HEK293 (cell line): ENCODE measurements around the gene MOB2.

Source experiments
- CTCF ChIP-seq: fragments of 450-650 bp; formaldehyde crosslinking; IDR thresholded peaks from 2 replicates; pipeline ENCODE4 v1.5.1; 2016; ENCODE audit warnings: missing biosample characterization, missing genetic modification characterization
- MYNN ChIP-seq: fragments of 450-650 bp; formaldehyde crosslinking; IDR thresholded peaks from 2 replicates; pipeline ENCODE4 v1.5.1; 2016; ENCODE audit warnings: missing biosample characterization, missing genetic modification characterization, borderline replicate concordance
- PRDM1 ChIP-seq: fragments of 450-650 bp; formaldehyde crosslinking; IDR thresholded peaks from 2 replicates; pipeline ENCODE4; 2016; ENCODE audit warnings: missing biosample characterization, missing genetic modification characterization
- REST ChIP-seq: fragments of 450-650 bp; formaldehyde crosslinking; IDR thresholded peaks from 2 replicates; pipeline ENCODE4 v1.5.1; 2016; ENCODE audit warnings: missing biosample characterization, missing genetic modification characterization
- ZNF16 ChIP-seq: fragments of 450-650 bp; formaldehyde crosslinking; IDR thresholded peaks from 2 replicates; pipeline ENCODE4 v1.5.1; 2016; ENCODE audit warnings: low read depth, missing biosample characterization, missing genetic modification characterization
- ZNF416 ChIP-seq: fragments of 450-650 bp; formaldehyde crosslinking; IDR thresholded peaks from 2 replicates; pipeline ENCODE4 v1.5.1; 2016; ENCODE audit warnings: missing biosample characterization, missing genetic modification characterization
- ZNF473 ChIP-seq: fragments of 450-650 bp; formaldehyde crosslinking; IDR thresholded peaks from 2 replicates; pipeline ENCODE4 v1.5.1; 2017; ENCODE audit warnings: missing biosample characterization, missing genetic modification characterization
- ZNF658 ChIP-seq: fragments of 450-650 bp; formaldehyde crosslinking; IDR thresholded peaks from 2 replicates; pipeline ENCODE4; 2016; ENCODE audit warnings: missing biosample characterization, missing genetic modification characterization

- TF ChIP-seq CTCF (no peak), ZNF658 (tag by site-specific recombination) (no peak), MYNN (tag by site-specific recombination) (no peak), REST (tag by site-specific recombination) (no peak; the same call in 1 of the 2 replicates), ZNF416 (tag by site-specific recombination) (no peak), ZNF473 (no peak), PRDM1 (no peak), ZNF16 (tag by site-specific recombination) (no peak)
Measured at GRCh38 chr11:1425439-1425838, 61.1 kb downstream of the MOB2 start.
